HG03039 (cell line): ENCODE data around the gene HOXD13.

ENCODE experiments used
- ATAC-seq: cut with Tn5 transposase; IDR thresholded peaks from one replicate; pipeline ENCODE4 v1.9.1; 2021; ENCODE audit warnings: mild to moderate bottlenecking, moderate library complexity; ENCODE audit not compliant: unreplicated experiment

Gene HOXD13

DNA sequence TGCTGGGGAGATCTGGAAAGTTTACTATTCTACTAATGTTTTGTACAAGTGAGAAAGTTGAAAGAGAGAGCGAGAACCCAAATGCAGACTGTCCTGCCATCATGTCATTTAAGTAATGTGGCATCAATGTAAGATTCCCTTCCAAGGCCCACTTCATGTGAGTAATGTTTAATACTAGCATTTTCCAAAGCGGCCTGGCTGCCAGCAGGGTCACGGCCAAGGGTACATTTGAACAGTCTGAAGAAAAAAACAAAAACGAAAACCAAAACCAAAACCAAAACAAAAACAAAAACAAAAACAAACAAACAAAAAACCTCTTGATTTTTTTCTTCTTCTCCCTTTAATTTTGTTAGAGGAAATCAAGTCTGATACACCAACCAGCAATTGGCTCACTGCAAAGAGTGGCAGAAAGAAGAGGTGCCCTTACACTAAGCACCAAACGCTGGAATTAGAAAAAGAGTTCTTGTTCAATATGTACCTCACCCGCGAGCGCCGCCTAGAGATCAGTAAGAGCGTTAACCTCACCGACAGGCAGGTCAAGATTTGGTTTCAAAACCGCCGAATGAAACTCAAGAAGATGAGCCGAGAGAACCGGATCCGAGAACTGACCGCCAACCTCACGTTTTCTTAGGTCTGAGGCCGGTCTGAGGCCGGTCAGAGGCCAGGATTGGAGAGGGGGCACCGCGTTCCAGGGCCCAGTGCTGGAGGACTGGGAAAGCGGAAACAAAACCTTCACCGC is 26.2 kb downstream of the HOXD13 start:
- no peak for ATAC-seq

DNA sequence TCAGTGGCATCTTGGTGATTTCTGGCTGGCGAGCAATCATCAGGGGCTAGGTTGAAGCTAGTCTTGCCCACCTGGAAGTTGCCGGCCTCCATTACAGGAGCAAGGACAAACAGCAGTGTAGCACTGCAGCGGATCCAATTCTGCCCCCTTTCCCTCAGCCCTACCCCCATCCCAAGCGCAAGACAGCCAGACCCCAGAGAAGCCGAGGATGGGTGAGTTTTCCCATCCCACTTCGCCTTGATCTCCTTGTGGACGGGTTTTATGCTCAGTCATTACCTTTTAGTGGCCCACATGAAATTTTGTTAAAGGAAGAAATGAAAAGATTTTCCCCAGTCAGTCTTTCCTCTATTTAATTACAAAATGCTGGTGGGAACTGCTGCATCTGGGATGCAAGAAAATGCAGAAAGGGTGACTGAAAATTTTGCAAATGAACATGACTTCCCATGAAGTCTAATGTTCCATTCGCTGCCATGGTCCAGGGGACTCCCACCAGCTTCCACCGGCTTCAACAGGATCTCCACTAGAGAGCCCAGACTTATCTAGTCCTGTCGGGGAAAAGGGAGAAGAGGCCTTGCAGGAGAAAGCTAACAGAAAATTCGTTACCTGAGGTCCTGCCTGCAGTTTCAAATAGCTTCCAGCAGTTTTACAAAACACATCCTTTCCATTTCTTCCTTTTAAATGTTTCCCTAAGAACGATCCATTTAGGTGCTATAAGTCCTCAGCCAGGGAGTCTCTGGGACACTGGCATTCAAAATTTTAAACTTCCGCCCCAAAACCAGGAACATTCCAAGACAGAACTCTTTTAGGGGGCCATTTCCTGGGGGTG is 28.1 kb downstream of the HOXD13 start:
- ATAC-seq = no peak

DNA sequence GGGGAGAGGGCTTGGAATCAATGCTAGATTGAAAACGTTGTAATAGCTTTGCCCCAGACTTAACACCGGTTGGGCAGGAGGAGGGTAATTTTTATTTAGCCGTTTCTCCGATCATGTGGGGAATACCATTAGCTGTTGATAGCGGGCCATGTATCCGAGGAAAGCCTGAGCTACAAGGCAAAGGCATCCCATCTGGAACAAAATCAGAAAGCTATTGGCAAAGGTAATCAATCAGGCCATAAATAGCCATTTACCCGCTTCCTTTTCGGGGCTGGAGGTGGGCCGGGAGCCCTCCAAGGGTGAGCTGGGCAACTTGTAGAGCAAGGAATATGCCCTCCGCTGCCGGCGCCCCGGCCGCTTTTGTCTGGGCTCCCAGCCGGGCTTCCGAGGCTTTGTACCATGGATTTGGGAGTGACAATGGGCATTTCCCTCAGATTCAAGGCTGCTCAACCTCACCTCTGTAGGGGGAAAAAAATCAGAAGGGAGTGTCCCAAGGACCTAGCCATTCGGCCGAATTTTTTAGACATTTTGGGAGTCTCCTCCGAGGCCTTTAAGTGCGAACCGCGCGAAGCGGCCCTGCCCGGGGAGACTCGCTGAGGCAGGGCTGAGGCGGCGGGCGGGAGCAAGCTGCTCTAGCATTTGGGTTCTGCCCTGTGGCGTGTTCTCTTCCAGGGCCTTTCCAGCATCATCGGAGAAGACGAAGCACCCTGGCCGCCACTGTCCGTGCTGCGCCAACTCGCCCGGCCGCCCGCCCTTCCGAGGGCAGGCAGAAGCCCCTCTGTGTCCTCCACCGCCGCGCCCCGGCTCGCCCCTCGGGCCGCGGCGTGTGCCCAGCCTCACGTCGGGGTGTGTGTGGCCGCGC is 28.9 kb downstream of the HOXD13 start:
- ATAC-seq = no peak

DNA sequence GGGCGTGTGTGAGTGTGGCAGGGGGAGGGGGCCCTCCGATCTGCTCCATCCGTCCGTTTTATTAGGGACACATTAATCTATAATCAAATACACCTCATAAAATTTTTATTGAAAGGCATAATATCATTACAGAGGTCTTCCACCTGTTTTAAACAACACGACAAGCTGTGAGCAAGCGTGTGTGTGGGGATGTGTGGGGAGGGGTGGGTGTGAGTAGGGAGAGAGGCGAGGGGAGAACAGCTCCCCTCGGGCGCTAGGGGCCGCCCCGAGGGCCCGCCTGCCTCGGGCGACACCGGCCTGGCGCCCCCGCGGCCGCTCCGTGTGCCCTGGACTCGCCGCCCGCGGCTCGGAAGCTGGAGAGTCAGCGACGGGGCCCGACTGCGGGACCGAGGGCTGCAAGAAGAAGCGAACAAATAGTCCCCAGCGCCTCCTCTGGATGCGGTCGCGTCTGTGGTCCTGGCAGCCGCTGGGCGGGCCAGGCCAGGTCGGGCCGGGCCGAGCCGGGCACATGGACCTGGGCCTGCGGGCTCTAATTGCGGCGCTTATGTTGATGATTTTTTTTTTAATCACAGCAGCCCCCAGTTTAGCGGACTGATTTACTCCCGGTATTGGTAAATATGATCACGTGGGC is 29.6 kb downstream of the HOXD13 start:
- no peak for ATAC-seq

DNA sequence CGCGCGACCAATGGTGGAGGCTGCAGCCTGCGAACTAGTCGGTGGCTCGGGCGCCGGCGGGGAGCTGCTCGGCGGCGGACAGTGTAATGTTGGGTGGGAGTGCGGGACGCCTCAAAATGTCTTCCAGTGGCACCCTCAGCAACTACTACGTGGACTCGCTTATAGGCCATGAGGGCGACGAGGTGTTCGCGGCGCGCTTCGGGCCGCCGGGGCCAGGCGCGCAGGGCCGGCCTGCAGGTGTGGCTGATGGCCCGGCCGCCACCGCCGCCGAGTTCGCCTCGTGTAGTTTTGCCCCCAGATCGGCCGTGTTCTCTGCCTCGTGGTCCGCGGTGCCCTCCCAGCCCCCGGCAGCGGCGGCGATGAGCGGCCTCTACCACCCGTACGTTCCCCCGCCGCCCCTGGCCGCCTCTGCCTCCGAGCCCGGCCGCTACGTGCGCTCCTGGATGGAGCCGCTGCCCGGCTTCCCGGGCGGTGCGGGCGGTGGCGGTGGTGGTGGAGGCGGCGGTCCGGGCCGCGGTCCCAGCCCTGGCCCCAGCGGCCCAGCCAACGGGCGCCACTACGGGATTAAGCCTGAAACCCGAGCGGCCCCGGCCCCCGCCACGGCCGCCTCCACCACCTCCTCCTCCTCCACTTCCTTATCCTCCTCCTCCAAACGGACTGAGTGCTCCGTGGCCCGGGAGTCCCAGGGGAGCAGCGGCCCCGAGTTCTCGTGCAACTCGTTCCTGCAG is 30.3 kb downstream of the HOXD13 start, which contains the start of gene HOXD9:
HOXD9 (plus strand) TSS at position 37 of the 728 bp plus-strand sequence; CDS start at position 87, 50 bp downstream.
- no peak for ATAC-seq

DNA sequence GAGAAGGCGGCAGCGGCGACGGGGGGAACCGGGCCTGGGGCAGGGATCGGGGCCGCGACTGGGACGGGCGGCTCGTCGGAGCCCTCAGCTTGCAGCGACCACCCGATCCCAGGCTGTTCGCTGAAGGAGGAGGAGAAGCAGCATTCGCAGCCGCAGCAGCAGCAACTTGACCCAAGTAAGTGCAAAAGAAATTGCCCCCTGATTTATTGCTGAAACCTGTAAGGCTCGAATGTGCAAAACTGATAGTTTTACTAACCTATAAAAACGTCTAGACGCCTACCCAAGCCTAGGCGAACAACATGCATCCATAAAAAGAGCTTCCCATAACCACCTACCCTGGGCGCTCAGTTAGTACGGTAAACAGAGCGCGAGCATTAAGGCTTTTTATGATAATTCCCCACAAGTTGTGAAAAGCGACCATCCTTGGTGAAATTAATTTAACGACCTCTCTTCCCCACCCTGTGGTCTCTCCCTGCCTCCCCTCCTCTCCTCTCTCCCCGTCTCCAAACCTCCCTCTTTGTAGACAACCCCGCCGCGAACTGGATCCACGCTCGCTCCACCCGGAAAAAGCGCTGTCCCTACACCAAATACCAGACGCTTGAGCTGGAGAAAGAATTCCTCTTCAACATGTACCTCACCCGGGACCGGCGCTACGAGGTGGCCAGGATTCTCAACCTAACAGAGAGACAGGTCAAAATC is 31.0 kb downstream of the HOXD13 start:
- no peak for ATAC-seq

DNA sequence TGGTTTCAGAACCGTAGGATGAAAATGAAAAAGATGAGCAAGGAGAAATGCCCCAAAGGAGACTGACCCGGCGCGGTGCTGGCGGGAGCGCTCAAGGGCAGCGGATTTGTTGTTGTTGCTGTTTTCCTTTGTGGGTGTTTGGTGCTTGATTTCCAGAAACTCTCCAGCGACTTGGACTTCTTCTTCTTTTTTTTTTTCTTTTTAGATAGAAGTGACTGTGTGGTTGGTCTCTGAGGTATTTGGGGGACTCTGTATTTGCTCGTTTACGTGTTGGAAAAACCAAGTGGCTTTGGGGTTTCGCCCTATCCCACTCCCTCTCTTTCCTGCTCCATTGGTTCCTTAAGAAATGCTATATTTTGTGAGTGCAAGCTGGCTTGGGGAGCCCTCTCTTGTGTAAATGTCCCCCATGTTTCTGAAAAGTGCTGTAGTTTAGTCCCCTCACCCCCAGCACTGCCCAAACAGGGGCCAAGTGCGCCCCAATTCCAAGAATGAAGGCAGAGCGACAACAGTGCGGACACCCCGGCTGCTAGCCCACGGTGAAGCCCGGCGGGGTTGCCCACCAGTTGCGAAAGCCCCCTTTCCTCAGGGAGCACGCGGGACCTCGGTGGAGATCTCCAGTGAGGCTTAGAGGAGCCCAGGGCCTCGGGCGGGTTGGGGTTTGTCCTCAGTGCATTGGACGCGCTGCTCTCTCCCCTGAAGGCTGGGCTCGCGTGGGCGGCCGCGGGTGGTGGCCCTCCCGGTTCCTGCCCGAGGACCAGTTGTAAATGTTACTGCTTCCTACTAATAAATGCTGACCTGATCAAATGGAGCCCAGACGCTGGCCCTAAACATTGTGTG is 31.8 kb downstream of the HOXD13 start:
- ATAC-seq = no peak

DNA sequence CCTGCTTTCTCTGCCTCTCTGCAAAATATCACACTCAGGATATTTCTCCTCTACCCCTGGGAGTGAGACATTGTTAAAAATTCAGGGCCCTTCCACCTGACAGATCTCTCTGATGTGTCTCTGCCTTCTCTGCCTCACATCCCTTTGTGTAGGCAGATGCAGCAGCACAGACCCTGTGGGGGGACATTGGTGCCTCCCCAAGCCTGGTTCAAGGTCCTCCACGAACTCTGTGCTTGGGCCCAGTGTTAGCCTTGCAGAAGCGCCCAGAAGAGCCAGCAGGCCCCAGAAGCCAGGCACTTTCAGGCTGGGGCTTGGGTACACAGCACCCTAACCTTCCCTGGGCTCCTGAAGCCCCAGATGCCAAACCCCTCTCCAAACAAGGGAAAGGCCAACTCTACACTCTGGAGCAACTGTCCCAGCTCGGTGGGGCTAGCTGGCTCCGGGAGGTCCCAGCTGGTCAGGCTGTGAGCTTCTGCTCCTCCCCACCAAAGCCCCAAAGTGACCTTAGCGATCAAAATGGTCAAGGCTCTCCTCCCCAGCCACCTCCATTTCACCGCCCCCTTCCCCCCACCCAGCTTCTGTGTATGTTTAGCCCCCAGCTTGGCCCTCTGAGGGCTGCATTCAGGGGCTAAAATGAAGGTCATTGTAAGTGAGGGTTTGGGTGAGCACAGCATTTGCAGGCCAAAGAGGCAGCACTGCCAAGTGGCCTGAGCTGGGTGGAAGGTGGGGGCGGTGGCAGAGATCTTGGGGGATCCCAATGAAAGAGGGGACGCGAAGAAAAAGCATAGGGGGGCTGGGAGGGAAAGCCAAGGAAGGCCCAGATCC is 32.6 kb downstream of the HOXD13 start:
- ATAC-seq = no peak

DNA sequence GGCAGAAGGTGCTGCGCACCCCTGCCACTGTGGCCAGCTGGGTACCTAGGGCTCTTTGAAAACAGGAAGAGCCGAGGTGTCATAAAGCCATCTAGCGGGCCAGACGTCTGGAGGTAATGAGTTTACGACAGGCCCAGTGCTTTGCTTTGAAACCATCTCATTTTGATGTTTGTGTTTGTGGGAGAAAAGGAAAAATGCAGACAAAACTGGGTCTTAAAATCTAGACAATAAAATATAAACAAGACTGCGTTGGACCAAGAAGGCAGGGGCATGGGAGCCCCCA is 33.2 kb downstream of the HOXD13 start:
- ATAC-seq = no peak

DNA sequence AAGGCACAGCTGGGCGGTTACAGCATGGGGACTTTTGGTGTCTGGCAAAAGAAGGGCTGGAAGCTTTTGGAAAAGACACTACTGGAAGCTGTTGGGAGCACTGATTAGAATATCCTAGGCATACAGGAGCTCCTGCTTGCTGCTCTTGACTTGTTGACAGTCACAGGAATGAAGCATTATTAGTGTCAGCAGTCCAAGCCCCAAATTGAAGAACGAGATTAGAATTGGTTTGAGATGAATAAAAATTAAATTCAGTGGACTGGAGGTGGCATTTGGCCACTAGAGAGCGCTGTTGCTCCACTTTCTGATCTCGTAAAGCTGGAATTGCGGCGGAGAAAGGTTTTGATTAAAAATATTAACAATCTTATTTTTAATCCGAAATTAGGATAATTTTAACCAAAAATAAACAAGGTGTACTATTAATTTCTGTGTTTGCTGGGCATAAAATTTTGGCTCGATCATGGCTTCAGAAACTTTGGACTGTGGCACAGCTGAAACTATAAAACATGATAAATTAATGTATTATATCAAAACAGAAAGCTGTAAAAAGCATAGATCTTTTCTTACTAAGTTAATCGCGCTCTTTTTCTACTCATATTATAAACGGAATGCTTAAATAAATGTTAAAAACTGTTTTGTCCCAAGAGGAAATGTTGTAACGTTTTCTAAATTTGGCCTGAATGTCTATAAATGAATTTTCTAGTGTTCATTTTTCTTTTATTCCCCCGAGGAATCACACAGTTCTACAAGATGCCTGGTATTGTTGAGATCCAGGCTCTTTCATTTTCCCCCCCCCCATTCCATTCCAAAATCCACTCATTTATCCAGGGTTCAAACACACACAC is 34.6 kb downstream of the HOXD13 start:
- no peak for ATAC-seq

DNA sequence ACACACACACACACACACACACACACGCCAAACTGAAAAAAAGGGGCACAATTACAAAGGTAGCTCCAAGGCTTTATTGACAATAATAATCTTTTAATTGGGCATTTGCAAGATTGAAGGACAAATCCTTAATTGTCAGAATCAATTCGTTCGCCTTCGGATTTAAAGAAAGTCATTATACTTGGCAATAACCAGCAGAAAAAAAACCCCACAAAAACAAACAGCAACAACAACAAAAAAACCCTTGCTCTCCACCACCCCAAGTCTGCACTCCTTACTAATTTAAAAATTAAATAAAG is 35.2 kb downstream of the HOXD13 start:
- ATAC-seq = no peak

DNA sequence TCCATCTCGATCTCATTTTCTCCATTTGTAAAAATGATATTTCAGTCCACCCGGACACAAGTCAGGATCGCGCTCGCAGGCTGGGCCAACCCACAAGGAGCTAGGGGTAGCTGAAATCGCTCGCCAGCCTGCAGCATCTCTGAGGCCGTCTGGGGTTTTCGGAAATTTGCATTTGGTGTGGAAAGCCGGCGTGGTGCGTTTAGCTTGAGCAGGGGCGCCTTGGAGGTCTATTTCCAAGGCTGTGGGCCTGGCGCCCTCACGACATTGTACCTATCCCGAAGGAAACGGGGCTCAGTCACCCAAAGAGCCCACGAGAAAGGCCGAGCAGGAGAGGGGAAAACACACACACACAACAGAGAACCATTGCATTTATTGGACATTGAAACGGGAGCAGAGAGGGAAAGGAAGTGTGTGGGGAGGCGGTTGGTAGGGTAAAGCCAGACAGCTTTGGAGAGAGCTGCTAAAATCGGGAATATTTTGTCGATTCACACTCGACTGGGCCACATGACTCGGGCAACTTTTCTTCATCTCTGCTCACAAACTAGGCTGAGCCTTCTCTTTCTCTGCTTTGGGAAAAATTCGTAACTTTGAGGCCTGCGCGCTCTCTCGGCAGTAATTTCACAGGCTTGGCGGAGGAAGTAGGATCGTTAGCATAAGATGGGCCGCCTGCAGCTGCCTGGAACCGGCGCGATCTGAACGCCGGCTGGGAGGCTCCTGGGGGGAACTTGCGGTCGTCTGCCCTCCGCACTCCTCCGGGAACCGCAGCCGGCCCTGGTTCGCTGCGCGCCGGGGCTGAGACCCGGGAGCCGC is 35.9 kb downstream of the HOXD13 start:
- no peak for ATAC-seq

DNA sequence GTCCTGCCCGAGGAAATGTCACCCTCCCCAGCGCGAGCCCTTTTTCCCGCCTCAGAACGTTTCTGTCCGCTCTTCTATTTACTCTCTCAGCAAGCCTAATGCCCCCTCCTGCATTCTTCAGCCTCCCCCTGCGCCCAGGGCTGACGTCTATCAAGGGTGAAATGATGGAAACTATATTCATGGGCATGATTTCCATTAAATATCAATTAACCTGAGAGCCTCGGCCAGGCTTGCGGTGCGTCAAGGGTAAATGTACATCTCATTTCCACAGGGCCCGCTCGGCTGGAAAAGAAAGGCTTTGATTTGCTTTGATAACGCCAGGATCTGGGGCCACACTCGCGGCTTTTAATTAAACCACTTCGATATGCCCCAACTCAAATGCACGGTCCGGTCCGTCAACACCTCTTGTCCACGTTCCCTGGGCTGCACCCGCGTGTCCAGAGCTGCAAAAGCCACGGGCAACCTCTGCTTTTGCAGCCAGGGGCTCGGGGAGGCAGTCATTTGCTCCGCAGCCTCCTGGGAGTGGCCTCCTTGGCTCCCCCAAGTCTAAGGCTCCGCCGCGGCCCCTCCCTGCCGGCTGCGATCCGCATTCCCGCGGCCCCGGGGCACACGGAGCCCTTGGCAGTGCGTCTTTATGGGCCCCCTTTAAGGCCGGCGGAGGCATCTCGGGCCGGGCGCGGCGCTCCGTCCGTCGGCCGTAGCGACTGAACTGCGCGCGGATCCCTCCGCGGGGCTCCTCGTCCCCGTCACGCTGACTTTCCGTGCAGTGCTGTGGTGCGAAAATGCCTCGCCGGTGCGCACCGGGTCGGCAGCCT is 36.7 kb downstream of the HOXD13 start, which contains the start of gene HOXD8:
HOXD8 (plus strand) TSS at position 724 of the 815 bp plus-strand sequence. CDS start 662 bp downstream, outside the sequence.
- ATAC-seq = no peak

DNA sequence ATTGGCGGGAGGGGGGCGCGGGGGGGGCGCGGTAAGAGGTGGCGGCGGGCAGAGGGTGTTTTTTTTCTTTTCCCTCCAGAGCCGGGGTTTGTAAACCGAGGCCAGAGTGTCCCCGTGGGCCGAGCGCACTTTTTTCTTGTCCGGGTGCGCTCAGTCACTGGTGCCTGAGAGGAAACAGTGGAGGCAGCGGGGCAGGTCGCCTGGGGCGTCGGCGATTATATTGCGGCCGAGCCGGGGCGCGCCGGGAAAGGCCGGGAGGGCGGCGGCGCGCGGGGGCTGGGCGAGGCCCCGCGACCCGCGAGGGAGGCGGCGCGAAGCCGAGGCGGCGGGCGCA is 37.3 kb downstream of the HOXD13 start:
- ATAC-seq = no peak

DNA sequence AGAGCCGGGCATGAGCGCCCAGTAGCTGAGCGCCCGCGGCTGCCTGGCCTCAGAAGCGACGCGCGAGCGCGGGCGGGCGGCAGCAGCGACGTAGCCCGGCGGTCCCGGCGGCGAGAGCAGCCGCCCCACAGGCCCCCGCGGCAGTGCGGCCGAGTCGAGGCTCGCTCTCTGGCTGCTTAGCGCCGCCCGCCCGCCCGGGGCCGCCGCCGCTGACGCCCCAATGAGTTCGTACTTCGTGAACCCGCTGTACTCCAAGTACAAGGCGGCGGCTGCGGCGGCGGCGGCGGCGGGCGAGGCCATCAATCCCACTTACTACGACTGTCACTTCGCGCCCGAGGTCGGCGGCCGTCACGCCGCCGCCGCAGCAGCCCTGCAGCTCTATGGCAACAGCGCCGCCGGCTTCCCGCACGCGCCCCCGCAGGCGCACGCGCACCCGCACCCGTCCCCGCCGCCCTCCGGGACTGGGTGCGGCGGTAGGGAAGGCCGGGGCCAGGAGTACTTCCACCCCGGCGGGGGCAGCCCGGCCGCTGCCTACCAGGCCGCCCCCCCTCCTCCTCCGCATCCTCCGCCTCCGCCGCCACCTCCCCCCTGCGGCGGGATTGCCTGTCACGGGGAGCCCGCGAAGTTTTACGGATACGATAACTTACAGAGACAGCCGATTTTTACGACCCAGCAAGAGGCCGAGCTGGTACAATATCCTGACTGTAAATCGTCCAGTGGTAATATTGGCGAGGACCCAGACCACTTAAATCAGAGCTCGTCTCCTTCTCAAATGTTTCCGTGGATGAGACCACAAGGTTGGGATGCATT is 37.8 kb downstream of the HOXD13 start:
- no peak for ATAC-seq
